ENCODE data around the gene RETREG3. TPM values are rescaled to one million over a fixed set of nuclear protein-coding genes. Genes with fewer than 3 reads are reported as not detected.

RETREG3 gene
- total and polyA plus RNA-seq, 2 of the 13 experiments (the other 11 are each of a cell fraction or from before 2014, with no cell fraction given) = 47.0 to 55.8 TPM

DNA sequence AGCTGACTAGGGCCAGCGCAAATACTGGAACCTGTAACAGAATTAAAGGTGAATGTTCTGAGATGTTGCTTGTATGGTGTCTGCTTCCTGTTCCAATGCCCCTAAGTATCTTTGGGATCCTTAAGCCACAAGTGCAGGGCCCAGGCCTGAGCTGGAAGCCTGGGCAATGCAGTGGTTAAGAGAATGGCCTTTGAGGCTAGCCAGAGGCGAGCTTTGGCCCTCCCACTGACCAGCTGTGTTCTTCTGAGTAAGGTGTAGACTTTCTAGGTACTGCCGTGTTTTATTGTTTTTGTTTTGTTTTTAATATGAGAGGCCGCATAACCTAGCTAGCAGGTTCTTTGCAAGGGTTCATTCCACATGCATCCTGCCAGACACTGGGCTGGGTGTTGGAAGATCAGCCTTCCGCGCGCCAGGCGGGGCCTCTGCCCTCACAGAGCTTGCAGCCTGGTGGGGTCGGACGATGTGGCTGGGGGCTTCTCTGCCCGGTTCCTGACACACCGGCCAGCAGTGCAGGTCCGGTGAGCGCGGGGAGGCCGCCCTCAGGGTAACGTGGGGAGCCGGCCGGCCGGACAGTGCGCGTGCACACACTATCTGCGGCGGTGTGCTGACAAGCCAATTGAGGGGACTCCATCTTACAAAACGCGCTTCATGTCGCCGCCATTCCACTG lies 42.8 kb downstream of the RETREG3 start (continued):
- TF ChIP-seq ZNF33B (CRISPR knock-in tag; IDR thresholded peaks at IDR 0.05) = 0 out of 2 replicates have a peak, but pooled peaks have one; percentile 4
- no peak for TF ChIP-seq ZBTB42 (CRISPR knock-in tag; IDR thresholded peaks at IDR 0.05)
- peak; percentile 69; the same call in 1 of the 2 replicates for TF ChIP-seq ZNF572 (CRISPR knock-in tag; IDR thresholded peaks at IDR 0.05)
- TF ChIP-seq RNF219 (CRISPR knock-in tag; IDR thresholded peaks at IDR 0.05) = 0 out of 2 replicates have a peak, but pooled peaks have one; percentile 6
- peak; percentile 90 for TF ChIP-seq ZBTB33 (CRISPR knock-in tag; IDR thresholded peaks at IDR 0.05)
- TF ChIP-seq, protein P1, sequence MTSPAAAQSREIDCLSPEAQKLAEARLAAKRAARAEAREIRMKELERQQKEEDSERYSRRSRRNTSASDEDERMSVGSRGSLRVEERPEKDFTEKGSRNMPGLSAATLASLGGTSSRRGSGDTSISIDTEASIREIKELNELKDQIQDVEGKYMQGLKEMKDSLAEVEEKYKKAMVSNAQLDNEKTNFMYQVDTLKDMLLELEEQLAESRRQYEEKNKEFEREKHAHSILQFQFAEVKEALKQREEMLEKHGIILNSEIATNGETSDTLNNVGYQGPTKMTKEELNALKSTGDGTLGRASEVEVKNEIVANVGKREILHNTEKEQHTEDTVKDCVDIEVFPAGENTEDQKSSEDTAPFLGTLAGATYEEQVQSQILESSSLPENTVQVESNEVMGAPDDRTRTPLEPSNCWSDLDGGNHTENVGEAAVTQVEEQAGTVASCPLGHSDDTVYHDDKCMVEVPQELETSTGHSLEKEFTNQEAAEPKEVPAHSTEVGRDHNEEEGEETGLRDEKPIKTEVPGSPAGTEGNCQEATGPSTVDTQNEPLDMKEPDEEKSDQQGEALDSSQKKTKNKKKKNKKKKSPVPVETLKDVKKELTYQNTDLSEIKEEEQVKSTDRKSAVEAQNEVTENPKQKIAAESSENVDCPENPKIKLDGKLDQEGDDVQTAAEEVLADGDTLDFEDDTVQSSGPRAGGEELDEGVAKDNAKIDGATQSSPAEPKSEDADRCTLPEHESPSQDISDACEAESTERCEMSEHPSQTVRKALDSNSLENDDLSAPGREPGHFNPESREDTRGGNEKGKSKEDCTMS (CRISPR knock-in tag; conservative IDR thresholded peaks at IDR 0.05) = no peak
- TF ChIP-seq ZNF747 (CRISPR knock-in tag; IDR thresholded peaks at IDR 0.05; ENCODE audit: borderline replicate concordance) = no peak
- TF ChIP-seq NAIF1 (CRISPR knock-in tag; IDR thresholded peaks at IDR 0.05; ENCODE audit: borderline replicate concordance) = 0 out of 2 replicates have a peak, but pooled peaks have one; percentile 48
- TF ChIP-seq ZC3H4 (CRISPR knock-in tag; IDR thresholded peaks at IDR 0.05; ENCODE audit: borderline replicate concordance) = peak; percentile 44; the same call in 1 of the 2 replicates
- peak; percentile 94 for TF ChIP-seq ZBTB4 (CRISPR knock-in tag; IDR thresholded peaks at IDR 0.05; ENCODE audit: borderline replicate concordance)

Data from HepG2 (cell line).